Subcutaneous adipose tissue (tissue), 4 donors: ENCODE results near the gene DEFB116. TPM values are rescaled to one million over a fixed set of nuclear protein-coding genes. Genes with fewer than 3 reads are reported as not detected.

ENCODE experiments used
- total RNA-seq, 4 donors: library from RNA; depleted of rRNA; stranded (reverse); fragments of >200 nt; gene quantifications; one replicate each; pipeline ENCODE4 v1.1.0, GENCODE V29; 2016
- TF ChIP-seq, protein P1 (sequence below): fragments of 450-650 bp; IDR thresholded peaks from one replicate; pipeline ENCODE4 v1.5.1; 2016; ENCODE audit warnings: low read depth, mild to moderate bottlenecking, control low read depth, antibody characterized with exemption, moderate library complexity

The DEFB116 gene, protein sequence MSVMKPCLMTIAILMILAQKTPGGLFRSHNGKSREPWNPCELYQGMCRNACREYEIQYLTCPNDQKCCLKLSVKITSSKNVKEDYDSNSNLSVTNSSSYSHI
- not detected for total RNA-seq

DNA sequence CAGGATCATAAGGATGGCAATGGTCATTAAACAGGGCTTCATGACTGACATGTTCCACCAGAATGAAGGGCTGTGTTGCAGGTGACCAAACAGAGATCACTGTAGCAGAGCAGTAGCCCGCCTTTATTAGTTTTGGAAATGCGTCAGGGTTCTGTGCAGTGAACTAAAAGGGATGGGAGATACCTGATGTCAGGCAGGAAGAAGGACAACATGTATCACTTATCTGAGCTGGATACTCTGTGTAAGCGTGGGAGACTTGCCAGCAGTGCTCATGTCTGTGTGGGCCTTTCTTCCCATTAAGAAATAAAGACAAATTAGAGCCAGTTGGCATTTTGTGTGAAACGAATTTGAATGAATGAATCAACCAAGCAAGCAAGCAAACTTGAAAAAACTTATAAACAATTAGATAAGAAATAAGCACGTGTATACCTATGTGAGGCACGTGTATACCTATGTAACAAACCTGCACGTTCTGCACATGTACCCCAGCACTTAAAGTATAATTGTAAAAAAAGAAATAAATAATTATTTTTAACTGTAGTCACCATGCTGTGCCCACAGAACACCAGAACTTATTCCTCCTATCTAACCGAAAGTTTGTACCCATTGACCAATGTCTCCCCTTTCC is at the start of gene DEFB116:
TSS of gene DEFB116 (minus strand) at position 51 of the 628 bp plus-strand sequence. CDS start at position 51, 0 bp downstream.
- TF ChIP-seq, protein P1, sequence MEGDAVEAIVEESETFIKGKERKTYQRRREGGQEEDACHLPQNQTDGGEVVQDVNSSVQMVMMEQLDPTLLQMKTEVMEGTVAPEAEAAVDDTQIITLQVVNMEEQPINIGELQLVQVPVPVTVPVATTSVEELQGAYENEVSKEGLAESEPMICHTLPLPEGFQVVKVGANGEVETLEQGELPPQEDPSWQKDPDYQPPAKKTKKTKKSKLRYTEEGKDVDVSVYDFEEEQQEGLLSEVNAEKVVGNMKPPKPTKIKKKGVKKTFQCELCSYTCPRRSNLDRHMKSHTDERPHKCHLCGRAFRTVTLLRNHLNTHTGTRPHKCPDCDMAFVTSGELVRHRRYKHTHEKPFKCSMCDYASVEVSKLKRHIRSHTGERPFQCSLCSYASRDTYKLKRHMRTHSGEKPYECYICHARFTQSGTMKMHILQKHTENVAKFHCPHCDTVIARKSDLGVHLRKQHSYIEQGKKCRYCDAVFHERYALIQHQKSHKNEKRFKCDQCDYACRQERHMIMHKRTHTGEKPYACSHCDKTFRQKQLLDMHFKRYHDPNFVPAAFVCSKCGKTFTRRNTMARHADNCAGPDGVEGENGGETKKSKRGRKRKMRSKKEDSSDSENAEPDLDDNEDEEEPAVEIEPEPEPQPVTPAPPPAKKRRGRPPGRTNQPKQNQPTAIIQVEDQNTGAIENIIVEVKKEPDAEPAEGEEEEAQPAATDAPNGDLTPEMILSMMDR: no peak

DNA sequence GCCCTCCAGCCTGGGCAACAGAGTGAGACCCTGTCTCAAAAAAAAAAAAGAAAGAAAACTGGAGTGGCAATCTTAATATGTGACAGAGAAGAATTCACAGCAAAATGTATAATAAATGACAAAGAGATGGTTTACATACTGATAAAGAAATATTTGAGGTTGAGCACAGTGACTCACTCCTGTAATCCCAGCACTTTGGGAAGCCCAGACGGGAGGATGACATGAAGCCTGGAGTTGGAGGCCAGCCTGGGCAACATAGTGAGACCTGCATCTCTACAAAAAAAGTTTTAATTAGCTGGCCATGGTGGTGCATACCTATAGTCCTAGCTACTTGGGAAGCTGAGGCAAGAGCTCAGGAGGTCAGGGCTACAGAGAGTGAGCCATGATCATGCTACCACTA is 47.6 kb upstream of the DEFB116 start:
- TF ChIP-seq, protein P1: no peak

DNA sequence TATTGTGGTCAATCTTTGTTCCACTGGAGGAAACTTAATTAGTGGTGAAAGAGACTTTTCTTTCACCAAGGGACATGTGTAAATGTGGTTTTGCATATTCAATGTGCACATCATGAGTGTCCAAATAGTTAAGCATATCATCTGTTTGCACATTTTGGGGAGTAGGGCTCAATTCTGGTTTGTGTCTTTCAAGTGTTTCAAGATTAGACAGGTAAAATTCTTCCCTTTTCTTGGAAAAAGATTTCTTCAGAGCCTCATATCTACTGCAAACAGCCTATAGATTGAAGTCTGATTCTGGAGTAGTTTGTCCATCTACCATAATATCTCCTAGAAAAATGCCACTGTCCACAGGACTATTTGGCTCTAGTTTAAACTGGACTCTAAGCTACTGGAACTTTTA is 33.1 kb upstream of the DEFB116 start:
- TF ChIP-seq, protein P1: no peak

DNA sequence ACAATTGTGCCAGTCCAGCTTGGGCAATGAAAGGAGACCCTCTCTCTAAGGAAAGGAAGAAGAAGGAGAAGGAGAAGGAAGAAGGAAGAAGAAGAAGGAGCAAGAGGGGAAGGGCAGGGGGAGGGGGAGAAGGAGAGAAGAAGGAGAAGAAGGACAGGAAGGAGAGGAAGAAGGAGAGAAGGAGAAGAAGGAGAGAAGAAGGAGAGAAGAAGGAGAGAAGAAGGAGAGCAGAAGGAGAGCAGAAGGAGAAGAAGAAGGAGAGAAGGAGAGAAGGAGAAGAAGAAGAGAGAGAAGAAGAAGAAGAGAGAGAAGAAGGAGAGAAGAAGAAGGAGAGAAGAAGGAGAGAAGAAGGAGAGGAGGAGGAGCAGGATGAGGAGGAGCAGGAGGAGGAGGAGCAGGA is 22.5 kb upstream of the DEFB116 start:
- TF ChIP-seq, protein P1: no peak

DNA sequence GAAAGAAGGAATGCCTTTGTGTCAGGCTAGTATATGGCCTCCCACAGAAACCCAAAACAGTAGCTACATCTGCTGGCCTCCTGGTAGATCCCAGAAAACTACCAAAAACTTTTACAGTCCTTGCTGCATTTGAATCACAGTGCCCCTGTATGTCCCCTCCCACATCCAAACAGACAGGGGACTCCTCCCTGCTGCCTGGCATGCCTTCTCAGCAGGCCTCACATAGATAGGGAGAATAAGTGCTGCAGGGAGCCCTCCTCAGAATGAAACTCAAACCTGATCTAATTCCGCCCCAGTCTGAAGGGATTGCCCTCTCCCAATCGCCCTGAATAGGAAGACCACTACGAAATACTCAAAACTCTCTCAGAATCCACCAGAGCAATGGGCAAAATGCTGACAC is 14.1 kb upstream of the DEFB116 start:
- TF ChIP-seq, protein P1: no peak

DNA sequence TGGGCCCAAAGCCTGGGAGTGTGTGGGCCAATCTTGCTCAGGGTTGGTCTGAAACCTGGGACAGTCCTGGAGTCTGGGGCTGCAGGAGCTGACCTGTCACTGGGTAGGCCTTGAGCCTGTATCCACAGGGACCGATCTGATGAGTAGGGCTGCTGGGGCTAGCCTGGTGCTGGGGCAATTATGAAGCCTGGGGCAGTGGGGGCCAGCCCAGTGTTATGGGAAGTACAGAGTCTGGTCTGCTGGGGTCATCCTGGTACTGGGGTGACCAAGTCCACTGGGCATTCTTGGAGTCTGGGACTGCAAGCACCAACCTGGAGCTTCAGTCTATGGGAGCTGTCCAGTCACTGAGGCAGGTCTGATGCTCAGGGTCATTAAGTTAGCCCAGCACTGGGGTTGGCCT is 30.2 kb downstream of the DEFB116 start:
- TF ChIP-seq, protein P1: no peak

DNA sequence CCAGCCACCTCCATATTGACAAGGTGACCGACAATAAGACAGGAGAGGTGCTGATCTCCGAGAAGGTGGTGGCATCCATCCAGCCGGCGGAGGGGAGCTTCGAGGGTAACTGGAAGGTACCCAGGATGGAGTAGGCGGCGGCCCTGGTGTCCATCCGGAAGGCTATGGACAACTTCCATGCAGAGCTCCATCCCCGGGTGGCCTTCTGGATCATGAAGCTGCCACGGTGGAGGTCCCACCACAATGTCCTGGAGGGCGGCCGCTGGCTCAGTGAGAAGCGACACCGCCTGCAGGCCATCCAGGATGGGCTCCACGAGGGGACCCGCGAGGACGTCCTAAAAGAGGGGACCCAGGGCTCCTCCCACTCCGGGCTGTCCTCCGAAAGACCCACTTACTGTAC is 33.9 kb downstream of the DEFB116 start:
- TF ChIP-seq, protein P1: no peak
